ENCODE results near the gene HMGXB3.

The HMGXB3 gene

DNA sequence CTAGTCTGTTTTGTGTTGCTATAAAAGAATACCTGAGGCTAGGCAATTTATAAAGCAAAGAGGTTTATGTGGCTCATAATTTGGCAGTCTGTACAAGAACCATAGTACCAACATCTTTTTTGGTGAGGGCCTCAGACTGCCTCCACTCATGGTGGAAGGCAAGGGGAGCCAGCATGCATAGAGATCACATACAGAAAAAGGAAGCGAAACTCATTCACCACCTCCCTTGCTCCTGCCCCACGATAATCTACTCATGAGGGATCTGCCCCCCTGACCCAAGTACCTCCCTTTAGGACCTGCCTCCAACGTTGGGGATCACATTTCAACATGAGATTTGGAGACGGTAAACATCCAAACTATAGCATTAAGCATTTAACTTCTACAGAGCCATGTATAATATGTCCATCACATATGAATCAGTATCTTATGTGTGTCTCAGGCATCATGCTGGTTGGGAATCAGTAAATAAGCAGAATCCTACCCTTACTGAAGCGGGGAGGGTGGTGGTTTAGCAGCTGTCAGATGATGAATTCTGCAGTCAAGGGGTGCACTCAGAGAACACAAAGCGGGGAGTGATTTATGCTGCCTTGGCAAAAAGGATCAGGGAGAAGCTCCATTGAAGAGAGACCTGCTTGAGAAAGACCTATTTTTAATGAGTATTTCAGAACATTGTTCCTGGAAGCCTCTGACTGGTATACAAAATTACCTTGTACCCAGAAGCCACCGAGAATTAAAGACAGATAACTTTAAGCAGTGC, 34.8 kb downstream of the HMGXB3 start:
- ChIA-PET POLR2A (ENCODE audit: low non-redundant PET) (no interaction called here), CTCF (interaction anchor here (0.6 to 1.2 kb wide), 4 partner anchors 9 to 464 kb away, joined by 3 to 4 read pairs (median 3); no protein-coding TSS in a partner anchor)
- DNase-seq (ENCODE audit: low spot score): no peak
- TF ChIP-seq, protein P1, sequence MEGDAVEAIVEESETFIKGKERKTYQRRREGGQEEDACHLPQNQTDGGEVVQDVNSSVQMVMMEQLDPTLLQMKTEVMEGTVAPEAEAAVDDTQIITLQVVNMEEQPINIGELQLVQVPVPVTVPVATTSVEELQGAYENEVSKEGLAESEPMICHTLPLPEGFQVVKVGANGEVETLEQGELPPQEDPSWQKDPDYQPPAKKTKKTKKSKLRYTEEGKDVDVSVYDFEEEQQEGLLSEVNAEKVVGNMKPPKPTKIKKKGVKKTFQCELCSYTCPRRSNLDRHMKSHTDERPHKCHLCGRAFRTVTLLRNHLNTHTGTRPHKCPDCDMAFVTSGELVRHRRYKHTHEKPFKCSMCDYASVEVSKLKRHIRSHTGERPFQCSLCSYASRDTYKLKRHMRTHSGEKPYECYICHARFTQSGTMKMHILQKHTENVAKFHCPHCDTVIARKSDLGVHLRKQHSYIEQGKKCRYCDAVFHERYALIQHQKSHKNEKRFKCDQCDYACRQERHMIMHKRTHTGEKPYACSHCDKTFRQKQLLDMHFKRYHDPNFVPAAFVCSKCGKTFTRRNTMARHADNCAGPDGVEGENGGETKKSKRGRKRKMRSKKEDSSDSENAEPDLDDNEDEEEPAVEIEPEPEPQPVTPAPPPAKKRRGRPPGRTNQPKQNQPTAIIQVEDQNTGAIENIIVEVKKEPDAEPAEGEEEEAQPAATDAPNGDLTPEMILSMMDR (conservative IDR thresholded peaks at IDR 0.05; ENCODE audit: low read depth): no peak
- no peak overlapping the region for H3K27ac ChIP-seq

DNA sequence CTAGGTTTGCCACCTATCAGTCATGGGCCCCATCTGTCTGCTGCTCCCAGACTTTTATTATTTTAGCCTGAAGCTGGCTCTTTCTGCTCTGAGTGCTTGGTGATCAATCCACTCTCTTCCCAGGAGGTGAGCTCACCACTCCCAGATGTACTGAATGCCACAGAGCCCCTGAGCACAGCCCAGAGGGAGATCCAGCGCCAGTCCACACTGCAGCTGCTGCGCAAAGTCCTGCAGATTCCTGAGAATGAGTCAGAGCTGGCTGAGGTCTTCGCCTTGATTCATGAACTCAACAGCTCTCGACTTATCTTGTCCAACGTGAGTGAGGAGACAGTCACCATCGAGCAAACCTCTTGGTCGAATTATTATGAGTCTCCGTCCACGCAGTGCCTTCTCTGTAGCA, 36.0 kb downstream of the HMGXB3 start:
- TF ChIP-seq, protein P1 (conservative IDR thresholded peaks at IDR 0.05; ENCODE audit: low read depth): no peak
- DNase-seq (ENCODE audit: low spot score): peak; percentile 98
- peak overlapping the region; percentile 77 for H3K27ac ChIP-seq
- ChIA-PET CTCF (interaction anchor here (0.6 to 1.0 kb wide), 6 partner anchors 28 to 211 kb away, joined by 3 to 7 read pairs (median 4); no protein-coding TSS in a partner anchor), POLR2A (ENCODE audit: low non-redundant PET) (interaction anchor here (1.0 kb wide), 1 partner anchor 36 kb away, joined by 3 read pairs; the partner anchor contains the start of genes HMGXB3 and TIGD6)

DNA sequence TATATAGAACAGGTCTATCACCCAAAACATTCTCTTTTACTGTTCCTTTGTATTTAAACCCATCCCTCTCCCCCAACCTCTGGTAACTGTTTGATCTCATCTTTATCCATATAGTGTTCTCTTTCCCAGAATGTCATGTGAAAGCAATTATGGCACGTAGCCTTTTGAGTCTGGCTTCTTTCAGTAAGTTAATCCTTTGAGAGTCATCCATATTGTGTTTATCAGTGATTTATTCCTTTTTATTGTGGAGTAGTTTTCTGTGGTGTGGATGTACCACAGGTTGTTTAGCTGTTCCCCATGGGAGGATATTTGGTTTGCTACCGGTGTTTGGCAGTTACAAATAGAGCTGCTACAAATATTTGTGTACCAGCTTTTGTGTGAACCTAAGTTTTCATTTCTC, 38.0 kb downstream of the HMGXB3 start:
- ChIA-PET CTCF (interaction anchor here (0.6 kb wide), 1 partner anchor 338 kb away, joined by 3 read pairs; no protein-coding TSS in a partner anchor), POLR2A (ENCODE audit: low non-redundant PET) (no interaction called here)
- no peak for DNase-seq (ENCODE audit: low spot score)
- TF ChIP-seq, protein P1 (conservative IDR thresholded peaks at IDR 0.05; ENCODE audit: low read depth): no peak
- H3K27ac ChIP-seq: no peak overlapping the region

DNA sequence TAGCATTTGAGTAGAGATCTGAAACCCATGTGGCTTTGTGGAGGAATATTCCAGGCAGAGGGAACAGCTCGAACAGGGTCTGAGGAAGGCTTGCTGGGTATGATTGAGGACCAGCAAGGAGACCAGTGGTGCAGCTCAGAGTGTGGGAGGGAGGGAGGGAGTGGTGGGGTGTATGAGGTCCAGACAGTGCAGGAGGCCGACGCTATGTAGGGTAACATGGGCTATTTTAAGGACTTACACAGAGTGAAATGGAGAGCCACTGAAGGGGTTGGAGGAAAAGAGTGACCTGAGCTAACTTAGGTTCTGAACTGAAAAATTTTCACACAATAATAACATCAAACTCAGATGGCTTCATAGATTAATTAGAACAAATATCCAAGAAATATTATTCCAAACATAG, 41.9 kb downstream of the HMGXB3 start:
- no peak overlapping the region for H3K27ac ChIP-seq
- TF ChIP-seq, protein P1 (conservative IDR thresholded peaks at IDR 0.05; ENCODE audit: low read depth): no peak
- CTCF ChIA-PET: interaction anchor here (0.5 kb wide), 1 partner anchor 298 kb away, joined by 4 read pairs; no protein-coding TSS in a partner anchor
- DNase-seq (ENCODE audit: low spot score): no peak
- POLR2A ChIA-PET (ENCODE audit: low non-redundant PET): no interaction called here

DNA sequence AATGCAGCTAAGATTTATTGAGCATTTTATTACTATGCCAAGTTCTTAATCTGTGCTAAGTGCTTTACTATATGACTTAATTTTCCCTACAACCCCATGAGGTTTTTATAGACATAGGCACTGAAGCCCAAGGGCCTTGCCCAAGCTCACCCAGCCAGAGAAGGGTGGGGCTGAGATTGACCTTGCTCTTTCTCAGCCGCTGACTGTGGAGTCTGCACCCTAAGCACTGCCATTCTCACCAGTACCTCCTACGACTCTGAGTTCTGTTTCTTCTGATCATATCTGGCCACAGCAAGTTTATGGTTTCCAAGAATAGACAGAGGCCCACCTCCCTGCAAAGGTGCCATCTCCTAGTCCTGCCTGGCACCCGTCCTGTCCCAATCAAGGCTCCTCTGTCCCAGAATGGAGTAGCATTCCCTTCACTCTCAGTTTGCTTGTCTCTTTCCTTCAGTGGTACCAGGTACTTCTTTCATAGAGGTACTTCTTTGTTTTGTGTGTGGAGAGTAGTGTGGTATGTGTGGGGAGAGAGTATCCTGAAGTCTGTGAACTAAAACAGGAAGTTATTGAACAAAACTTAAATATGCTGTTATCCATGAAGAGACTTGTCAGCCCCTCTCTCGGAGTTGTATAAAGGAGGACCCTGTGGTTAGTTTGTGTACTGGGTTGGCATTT, 43.3 kb downstream of the HMGXB3 start:
- CTCF ChIA-PET: interaction anchor here (1.6 kb wide), 1 partner anchor 175 kb away, joined by 4 read pairs; no protein-coding TSS in a partner anchor
- POLR2A ChIA-PET (ENCODE audit: low non-redundant PET): no interaction called here

GRCh38 chr5:150044329-150044681, 43.8 kb downstream of the HMGXB3 start:
- DNase-seq (ENCODE audit: low spot score): no peak
- peak overlapping the region; percentile 61; the same call in 1 of the 2 replicates for H3K27ac ChIP-seq
- TF ChIP-seq, protein P1 (conservative IDR thresholded peaks at IDR 0.05; ENCODE audit: low read depth): no peak
- ChIA-PET CTCF (interaction anchor here (1.6 kb wide), 1 partner anchor 174 kb away, joined by 4 read pairs; no protein-coding TSS in a partner anchor), POLR2A (ENCODE audit: low non-redundant PET) (no interaction called here)

More for the DNA sequence above, 43.3 kb downstream of the HMGXB3 start:
- H3K27ac ChIP-seq: peak overlapping the region; percentile 61
- TF ChIP-seq, protein P1 (conservative IDR thresholded peaks at IDR 0.05; ENCODE audit: low read depth): no peak
- no peak for DNase-seq (ENCODE audit: low spot score)
